CD1c-positive myeloid dendritic cell (primary cell): ENCODE data around the gene AQP2.

Experiments
- DNase-seq: peaks from one replicate; pipeline ENCODE4 v3.0.0-alpha.2; 2016; ENCODE audit errors: extremely low spot score

The AQP2 gene

GRCh38 chr12:49920241-49920914 lies 30.2 kb upstream of the AQP2 start:
- peak; percentile 39 for DNase-seq

GRCh38 chr12:49920915-49921286 lies 29.6 kb upstream of the AQP2 start:
- no peak for DNase-seq

GRCh38 chr12:49921299-49921698 lies 29.2 kb upstream of the AQP2 start:
- no peak for DNase-seq

- DNase-seq, result no peak
These were observed 28.6 kb upstream of the AQP2 start for GRCh38 chr12:49921936-49922335.

- no peak for DNase-seq
These were observed 28.0 kb upstream of the AQP2 start for GRCh38 chr12:49922349-49923034.

- no peak for DNase-seq
These were observed 27.4 kb upstream of the AQP2 start for GRCh38 chr12:49923035-49923644.

GRCh38 chr12:49923880-49924556 lies 26.5 kb upstream of the AQP2 start:
- no peak for DNase-seq

- DNase-seq, result no peak
These were observed 25.8 kb upstream of the AQP2 start for GRCh38 chr12:49924628-49925246.

GRCh38 chr12:49925433-49926204 lies 24.9 kb upstream of the AQP2 start:
- DNase-seq, result peak; percentile 76

- no peak for DNase-seq
These were observed 22.1 kb upstream of the AQP2 start for GRCh38 chr12:49928471-49928870.

GRCh38 chr12:49929581-49929980 lies 21.0 kb upstream of the AQP2 start:
- DNase-seq, result no peak

- peak; percentile 61 for DNase-seq
These were observed 19.8 kb upstream of the AQP2 start for GRCh38 chr12:49930515-49931288.

- no peak for DNase-seq
These were observed 18.5 kb upstream of the AQP2 start for GRCh38 chr12:49932023-49932422.

- no peak for DNase-seq
These were observed 17.9 kb upstream of the AQP2 start for GRCh38 chr12:49932533-49933130.

- no peak for DNase-seq
These were observed 16.7 kb upstream of the AQP2 start for GRCh38 chr12:49933796-49934195.

GRCh38 chr12:49934505-49934904 lies 16.0 kb upstream of the AQP2 start:
- DNase-seq, result no peak

- DNase-seq, result no peak
These were observed 13.6 kb upstream of the AQP2 start for GRCh38 chr12:49936925-49937324.

- DNase-seq, result no peak
These were observed 12.8 kb upstream of the AQP2 start for GRCh38 chr12:49937639-49938300.

GRCh38 chr12:49939307-49939706 lies 11.2 kb upstream of the AQP2 start:
- no peak for DNase-seq

- no peak for DNase-seq
These were observed 10.8 kb upstream of the AQP2 start for GRCh38 chr12:49939707-49940106.
